Kasumi-1 (cell line): Measurements from ENCODE around the gene GTF2A1L.
"Not testable (repeated sequence)": the region's sequence is repeated elsewhere in the genome, so short reads cannot be mapped to it uniquely, and the experiment has no call there.

Experiments used
- DNase-seq, 2 experiments: peaks; one replicate each; lab custom pipeline; 2025; lab: John Stamatoyannopoulos, UW

The GTF2A1L gene

GRCh38 chr2:48617618-48618017 lies at the start of gene GTF2A1L:
Gene GTF2A1L (plus strand): TSS chr2:48617856. CDS start chr2:48617875, 19 bp downstream.
- DNase-seq: no peak

- DNase-seq: no peak
Measured at GRCh38 chr2:48568547-48568946, 49.1 kb upstream of the GTF2A1L start.

GRCh38 chr2:48569433-48569832 lies 48.2 kb upstream of the GTF2A1L start:
- DNase-seq: no peak

GRCh38 chr2:48572816-48573215 lies 44.8 kb upstream of the GTF2A1L start:
- no peak for DNase-seq

- DNase-seq: no peak
Measured at GRCh38 chr2:48574353-48575287, 43.0 kb upstream of the GTF2A1L start.

- DNase-seq: no peak
Measured at GRCh38 chr2:48578313-48578712, 39.3 kb upstream of the GTF2A1L start.

- DNase-seq: no peak
Measured at GRCh38 chr2:48583961-48584360, 33.7 kb upstream of the GTF2A1L start.

- no peak for DNase-seq
Measured at GRCh38 chr2:48584551-48584950, 33.1 kb upstream of the GTF2A1L start.

- DNase-seq: no peak
Measured at GRCh38 chr2:48586433-48586832, 31.2 kb upstream of the GTF2A1L start.

- no peak for DNase-seq
Measured at GRCh38 chr2:48587560-48587959, 30.1 kb upstream of the GTF2A1L start.

- no peak for DNase-seq
Measured at GRCh38 chr2:48587961-48588360, 29.7 kb upstream of the GTF2A1L start.

GRCh38 chr2:48588745-48589144 lies 28.9 kb upstream of the GTF2A1L start:
- no peak for DNase-seq

GRCh38 chr2:48589170-48589767 lies 28.4 kb upstream of the GTF2A1L start:
- peak; percentile 31 to 65 for DNase-seq

GRCh38 chr2:48590017-48590416 lies 27.6 kb upstream of the GTF2A1L start:
- no peak for DNase-seq

- no peak for DNase-seq
Measured at GRCh38 chr2:48592067-48592466, 25.6 kb upstream of the GTF2A1L start.

GRCh38 chr2:48596751-48597150 lies 20.9 kb upstream of the GTF2A1L start:
- not testable (repeated sequence) for DNase-seq

GRCh38 chr2:48597492-48597891 lies 20.2 kb upstream of the GTF2A1L start:
- no peak for DNase-seq

GRCh38 chr2:48600204-48600813 lies 17.3 kb upstream of the GTF2A1L start:
- DNase-seq: peak; percentile 74 to 76

GRCh38 chr2:48600917-48601316 lies 16.7 kb upstream of the GTF2A1L start:
- DNase-seq: no peak

GRCh38 chr2:48601349-48601748 lies 16.3 kb upstream of the GTF2A1L start:
- DNase-seq: peak; percentile 60 to 74

- DNase-seq: no peak
Measured at GRCh38 chr2:48605482-48606175, 12.0 kb upstream of the GTF2A1L start.

- DNase-seq: no peak
Measured at GRCh38 chr2:48607307-48608014, 10.2 kb upstream of the GTF2A1L start.
